ENCODE results near the gene DCXR.
"Not testable (repeated sequence)": the region's sequence is repeated elsewhere in the genome, so short reads cannot be mapped to it uniquely, and the experiment has no call there.

The DCXR gene

DNA sequence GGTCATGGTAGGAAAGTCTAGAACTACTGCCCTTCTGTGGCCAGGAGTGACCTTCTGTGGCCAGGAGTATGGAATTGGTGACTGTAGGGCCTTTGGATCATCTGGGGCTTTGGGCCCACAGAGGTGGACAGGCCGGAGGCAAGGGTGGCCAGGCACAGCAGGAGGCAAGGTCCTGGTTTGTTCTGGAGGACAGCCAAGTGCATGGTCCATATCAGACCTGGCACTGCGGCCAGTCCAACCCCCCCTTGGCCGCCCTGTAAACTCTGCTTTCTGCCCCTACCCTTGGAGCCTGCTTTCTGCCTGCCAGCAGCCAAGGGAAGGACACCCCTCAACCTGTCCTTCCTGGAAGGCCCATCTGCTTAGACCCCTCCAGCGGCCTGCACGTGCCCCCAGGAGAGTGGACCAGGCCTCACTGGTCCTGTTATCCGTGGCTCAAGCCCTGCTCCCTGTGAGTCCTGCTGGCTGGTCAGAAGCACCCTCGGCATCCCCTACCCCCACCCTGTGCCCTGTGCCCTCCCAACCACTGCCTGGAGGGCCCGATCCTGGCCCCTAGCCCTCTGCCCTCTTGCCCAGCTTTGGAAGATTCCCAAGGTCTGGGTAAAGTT, 2.3 kb upstream of the DCXR start:
- no peak for DNase-seq (ENCODE audit: low read depth)

DNA sequence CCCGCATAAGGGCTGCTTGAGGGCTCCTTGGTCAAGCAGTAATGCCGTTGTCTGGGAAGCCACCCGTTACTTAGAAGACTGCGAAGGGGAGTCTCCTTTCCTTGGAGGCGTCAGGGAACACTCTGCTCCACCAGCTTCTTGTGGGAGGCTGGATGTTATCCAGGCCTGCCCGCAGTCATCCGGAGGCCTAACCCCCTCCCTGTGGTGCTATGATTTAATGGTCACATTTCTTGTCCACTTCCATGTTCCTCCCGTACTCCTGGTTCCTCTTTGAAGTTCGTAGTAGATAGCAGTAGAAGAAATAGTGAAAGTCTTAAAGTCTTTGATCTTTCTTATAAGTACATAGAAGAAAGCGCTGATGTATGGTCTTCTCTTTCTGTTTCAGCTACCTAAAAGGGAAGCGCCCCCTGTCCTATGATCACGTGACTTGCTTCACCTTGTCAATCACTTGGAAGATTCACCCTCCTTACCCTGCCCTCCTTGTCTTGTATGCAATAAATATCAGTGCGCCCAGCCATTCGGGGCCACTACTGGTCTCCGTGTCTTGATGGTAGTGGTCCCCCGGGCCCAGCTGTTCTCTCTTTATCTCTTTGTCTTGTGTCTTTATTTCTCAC, 1.4 kb upstream of the DCXR start:
- DNase-seq (ENCODE audit: low read depth): not testable (repeated sequence)

DNA sequence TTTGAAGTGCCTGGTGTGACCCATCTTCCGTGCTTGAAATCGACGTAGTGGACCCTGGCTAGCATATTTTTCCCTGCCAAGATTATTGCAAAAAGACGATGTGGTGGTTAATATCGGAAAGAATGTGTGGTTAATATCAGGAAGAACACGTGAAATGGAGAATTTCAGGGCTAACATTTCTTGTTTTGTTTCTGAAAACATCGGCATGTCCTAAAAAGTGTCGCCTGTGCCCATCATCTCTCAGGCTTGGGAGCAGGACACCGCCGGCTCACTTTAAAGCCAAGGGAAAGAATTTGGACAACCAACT, 345 bp upstream of the DCXR start:
- no peak for DNase-seq (ENCODE audit: low read depth)

DNA sequence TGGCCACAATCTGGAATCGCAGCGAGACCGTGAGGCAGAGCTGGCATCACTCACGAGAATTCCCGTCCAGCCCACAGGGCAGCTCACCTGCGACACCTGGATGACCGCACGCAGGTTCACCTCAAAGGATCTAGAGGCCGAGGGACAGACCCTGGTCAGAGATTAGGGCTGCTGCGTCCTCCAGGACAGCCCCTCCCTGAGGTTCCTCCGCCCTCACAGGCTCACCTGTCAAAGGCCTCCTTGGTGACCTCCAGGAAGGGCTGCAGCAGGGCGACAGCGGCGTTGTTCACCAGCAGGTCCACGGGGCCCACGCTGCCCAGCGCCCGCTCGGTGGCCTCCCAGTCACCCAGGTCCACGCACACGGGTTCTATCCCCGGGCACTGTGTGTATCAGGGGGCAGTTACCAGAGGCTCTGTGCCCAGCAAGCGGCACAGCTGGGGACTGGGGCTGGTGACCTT, 834 bp downstream of the DCXR start:
- no peak for DNase-seq (ENCODE audit: low read depth)

DNA sequence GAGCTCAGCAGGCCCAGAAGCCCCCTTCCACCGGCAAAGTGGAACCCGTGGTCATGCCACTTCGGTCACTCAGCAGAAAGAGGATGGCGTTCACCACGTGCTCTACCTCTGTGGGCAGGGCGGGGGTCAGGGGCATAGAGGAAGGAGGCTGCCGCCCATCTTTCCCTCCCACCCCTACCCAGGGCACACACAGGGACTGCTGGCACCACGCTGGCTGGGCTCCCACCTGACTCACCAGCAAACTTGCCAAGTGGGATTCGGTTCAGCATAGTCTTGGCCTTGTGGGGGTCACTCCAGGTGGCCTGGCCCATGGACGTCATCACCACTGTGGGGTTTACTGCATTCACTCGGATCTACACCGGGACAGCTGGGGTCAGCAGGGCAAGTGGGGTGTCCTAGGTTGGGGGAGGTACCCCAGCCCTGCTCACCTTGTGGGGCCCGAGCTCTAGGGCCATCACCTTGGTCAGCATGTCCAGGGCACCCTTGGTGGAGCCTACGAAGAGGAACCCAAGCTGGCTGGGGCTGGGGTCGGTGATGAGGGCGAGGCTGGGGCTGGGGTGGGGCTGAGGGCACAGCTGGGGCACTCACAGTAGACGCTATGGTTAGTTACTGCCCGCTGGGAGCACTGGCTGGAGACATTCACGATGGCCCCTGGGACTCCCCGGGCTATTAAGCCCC, 1.4 kb downstream of the DCXR start:
- DNase-seq (ENCODE audit: low read depth): no peak

DNA sequence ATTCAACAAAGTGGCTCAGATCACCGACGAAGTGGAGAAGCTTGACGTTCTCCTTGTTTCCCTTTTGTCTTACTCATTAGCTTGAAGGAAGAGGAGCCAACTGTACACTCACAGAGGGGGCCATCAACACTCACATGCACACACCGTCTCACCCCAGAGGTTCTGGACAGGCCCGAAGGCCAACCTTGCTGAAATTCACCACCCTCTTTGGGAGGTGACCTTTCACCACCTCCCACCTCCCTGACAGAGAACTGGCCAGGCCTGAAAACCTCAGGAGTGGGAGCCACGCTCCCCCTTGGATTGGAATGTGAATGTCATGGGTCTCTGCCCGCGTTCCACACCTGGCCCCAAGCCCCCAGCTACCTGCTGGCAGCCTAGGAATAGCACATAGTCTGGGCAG, 2.0 kb downstream of the DCXR start:
- DNase-seq (ENCODE audit: low read depth): no peak

DNA sequence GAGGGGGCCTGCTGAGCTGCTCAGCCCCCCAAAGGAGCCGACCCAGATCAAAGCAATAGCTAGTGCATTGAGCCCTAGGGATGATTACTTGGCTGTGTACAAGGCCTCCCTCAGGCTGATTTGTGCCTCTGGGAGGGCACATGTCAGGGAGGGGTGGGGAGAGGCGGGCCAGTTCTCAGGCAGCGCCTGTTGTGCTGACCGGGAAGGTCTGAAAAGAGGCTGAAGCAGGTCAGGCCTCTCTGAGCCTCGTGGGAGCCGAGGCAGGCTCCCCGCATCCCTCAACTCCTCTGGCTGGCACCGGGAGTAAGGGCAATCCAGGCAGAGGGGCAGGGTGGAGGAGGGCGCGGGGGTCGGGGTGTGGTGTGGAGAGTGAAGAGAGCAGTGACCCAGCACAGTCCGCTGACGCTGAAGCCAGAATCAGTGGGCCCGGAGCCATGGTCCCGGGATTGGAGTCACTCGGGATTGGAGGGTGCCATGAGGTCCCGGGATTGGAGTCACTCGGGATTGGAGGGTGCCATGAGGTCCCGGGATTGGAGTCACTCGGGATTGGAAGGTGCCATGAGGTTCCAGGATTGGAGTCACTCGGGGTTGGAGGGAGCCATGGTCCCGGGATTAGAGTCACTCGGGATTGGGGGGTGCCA, 3.0 kb downstream of the DCXR start:
- DNase-seq (ENCODE audit: low read depth): no peak

DNA sequence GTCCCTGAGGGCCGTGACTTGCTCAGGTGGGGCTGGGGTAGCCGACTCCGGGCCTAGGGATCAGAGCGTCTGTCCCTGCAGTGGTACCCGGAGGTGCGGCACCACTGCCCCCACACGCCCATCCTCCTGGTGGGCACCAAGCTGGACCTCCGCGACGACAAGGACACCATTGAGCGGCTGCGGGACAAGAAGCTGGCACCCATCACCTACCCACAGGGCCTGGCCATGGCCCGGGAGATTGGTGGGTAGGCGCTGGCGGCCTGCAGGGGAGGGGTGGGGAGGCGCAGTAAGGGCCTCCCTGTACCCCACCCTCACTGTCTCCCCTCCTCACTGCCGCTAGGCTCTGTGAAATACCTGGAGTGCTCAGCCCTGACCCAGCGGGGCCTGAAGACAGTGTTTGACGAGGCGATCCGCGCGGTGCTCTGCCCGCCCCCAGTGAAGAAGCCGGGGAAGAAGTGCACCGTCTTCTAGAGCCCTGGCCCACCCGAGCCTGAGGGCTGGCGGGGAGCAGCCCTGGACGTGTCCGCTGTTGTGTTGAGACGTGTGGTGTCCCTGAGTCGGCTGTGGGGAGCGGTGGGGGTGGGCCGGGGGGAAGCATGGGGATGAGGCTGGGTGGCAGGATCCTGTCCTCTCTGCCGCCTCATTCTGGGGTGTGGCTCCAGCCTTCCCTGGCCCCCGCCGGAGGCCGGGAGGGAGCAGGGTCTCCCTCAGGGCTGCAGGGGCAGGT, 4.0 kb downstream of the DCXR start:
- no peak for DNase-seq (ENCODE audit: low read depth)

DNA sequence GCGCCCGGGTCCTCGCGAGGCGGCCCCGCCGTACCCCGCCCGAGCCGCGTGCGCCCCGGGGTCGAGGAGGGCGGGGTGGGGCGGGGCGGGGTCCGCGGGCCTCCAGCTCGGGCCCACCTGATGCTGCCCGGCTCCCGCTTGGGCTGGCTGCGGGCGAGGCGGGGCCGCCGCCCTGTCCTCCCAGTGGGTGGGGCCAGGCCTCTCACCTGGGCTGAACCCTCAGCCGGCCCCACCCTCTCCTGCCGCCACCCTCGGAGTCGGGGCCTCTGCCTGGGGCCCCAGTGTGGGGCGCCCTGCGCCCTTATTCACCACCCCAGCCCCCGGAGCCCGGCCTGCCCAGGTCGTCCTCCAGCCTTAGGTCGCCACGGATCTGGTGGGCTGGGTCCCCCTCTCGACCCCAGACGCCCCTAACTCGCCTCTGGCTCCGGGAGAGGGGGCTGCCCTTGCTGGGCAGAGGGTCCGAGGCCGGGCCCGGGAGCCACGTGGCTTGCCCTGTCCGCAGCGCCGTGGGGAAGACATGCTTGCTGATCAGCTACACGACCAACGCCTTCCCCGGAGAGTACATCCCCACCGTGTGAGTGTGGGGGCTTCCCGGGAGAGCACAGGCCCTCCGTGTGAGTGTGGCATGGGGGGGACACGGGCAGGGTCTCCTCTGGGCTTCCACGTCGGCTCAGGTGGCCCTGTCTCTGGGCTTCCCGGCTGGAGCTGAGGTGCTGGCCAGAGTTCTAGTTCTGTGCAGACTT, 5.4 kb downstream of the DCXR start:
- no peak for DNase-seq (ENCODE audit: low read depth)

DNA sequence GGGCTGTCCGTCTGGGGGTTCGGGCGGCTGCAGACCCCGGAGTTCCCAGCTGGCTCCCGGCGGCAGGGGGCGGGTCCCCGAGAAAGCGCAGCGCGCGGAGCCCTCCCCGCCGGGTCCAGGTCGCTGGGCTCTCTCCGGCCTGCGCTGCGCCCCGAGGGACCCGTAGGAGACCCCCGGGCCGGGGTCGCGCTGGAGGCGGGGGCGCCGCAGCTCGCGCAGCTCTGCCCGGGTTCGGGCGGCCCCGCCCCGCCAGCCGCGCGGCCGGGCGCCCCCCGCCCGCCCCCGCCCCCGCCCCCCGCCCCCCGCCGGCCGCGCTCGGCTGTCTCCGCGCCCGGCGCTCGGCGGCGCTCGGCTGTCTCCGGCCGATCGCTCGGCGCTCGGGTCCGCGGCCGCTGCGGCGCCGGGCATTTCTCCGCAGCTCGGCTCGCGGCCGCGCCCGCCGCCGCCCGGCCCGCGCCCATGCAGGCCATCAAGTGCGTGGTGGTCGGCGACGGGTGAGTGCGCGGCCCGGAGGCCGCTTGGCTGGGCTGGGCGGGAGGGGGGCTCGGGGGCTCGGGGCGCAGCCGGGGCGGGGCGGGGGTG, 6.1 kb downstream of the DCXR start, which contains the start of gene RAC3:
TSS of gene RAC3 (plus strand) at position 376 of the 582 bp plus-strand sequence. CDS start at position 460, 84 bp downstream.
- peak; percentile 31 for DNase-seq (ENCODE audit: low read depth)

DNA sequence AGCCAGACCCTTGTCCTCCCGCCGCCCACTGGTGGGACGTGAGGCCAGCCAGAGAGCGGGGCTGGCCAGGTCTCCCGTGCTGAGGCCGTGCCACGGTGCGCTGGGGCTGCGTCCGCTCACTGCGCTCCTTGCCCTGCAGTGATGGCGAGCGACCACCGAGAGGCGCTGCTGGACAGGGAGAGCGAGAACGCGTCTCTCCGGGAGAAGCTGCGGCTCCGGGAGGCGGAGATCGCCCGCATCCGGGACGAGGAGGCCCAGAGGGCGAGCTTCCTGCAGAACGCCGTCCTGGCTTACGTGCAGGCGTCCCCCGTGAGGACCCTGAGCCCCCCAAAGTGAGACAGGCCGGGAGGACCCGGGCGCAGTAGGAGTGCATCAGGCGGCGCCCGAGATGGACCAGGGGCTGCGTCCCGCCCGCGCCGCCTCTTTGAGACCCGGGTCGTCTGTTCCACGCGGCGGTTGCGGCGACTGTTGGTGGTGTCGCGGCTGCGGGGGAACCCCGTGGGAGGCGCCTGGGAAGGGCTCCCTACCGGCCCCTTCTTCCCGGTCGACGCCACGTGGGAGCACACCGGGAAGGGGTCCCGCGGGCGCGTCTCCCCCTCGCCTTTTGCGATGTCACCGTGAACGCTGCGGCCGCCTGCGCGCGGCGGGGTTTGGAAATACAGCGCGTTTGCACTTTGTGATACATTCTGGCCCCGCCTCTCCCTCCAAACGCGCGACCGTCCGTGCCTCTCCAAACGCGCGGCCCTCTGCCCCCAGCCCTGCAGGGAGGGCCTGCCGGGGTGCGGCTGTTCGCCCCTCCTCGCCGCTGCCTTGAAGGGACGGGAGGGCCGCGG, 6.8 kb downstream of the DCXR start:
- DNase-seq (ENCODE audit: low read depth): peak; percentile 83

DNA sequence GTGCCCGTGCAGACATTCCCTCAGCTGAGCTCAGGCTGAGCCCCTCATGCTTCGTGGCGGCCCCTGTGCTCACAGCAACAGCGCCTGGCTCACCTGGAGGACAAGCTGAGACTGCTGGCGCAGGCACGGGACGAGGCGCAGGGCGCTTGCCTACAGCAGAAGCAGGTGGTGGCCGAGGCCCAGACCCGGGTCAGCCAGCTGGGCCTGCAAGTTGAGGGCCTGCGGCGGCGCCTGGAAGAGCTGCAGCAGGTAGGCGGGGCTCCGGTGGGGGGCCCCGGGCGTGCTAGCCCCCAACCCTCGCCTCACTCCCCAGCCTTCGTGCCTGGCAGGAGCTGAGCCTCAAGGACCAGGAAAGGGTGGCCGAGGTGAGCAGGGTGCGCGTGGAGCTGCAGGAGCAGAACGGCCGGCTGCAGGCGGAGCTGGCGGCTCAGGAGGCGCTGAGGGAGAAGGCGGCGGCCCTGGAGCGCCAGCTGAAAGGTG, 7.5 kb downstream of the DCXR start:
- no peak for DNase-seq (ENCODE audit: low read depth)

DNA sequence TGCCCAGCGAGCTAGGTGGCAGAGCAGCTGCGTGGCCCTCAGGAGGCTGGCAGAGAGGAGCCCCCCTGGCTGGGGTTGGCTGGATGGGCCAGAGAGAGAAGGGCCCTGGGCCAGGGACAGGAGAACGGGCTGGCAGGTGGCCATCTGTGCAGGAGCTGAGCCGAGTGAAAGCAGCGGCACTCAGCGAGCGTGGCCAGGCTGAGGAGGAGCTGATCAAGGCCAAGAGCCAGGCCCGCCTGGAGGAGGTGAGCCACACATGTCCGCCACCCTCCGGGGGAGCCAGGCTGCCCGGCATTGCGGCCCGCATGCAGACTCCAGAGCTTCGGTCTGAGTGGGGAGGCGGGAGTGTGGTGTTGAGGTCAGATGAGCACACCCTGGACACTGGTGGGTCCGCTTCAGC, 8.1 kb downstream of the DCXR start:
- no peak for DNase-seq (ENCODE audit: low read depth)

DNA sequence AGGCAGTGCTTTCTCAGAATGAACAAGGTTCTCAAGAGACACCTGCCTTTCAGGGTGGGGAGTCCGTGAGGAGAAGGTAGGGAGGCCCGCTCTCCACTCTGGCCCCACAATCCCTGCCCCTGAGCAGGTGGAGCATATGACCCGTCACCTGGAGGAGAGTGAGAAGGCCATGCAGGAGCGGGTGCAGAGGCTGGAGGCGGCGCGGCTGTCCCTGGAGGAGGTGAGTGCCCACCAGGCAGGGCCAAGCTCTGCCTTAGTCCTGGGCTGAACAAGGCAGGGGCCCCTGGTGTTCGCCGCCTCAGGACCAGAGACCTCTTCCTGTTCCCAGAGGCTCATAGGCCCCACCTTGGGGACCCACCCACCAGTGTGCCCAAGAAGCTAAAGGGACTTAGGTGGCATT, 8.5 kb downstream of the DCXR start:
- DNase-seq (ENCODE audit: low read depth): no peak

DNA sequence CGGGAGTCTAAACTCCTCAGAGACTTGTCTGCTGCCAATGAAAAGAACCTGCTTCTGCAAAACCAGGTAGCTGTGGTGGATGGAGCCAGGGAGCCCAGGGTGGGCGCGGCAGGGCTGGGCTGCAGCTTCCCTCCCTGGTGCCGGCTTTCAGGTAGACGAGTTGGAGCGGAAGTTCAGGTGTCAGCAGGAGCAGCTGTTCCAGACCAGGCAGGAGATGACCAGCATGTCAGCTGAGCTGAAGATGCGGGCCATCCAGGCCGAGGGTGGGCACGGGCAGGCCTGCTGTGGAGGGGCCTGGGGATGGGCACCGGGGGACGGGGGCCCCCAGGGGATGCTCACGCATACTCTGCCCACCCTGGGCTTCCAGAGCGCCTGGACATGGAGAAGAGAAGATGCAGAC, 9.3 kb downstream of the DCXR start:
- no peak for DNase-seq (ENCODE audit: low read depth)

DNA sequence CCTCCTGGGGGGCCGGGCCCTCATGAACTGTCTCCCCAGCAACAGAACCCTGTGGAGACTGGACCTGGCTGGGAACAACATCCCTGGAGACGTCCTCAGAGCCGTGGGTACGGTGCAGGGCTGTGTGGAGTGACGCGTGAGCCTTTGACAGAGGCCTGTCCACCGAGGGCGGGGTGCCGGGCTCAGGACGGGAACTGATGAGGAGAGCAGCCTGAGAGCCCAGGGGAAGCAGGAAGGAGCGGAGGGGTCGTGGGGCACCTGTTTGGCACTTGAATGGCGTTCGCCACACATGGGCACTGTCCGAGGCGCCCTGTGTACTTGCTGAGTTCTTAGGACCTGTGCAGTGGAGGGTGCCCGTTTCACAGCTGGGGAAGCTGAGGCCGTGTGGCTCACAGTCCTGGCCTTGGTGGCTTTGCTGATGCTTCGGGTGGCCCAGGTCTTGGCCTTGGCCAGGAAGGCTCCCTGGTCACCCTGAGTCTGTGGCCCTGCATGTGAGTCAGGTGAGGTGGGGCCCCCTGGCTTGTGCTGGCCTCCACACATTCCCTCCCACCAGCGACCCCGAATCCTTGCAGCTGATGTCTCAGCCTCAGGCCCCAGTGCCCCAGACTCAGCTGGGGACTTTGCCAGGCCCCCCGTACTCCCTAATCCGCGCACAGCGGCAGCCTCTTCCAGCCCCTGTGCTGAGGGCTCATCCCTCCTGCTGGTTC, 11.9 kb downstream of the DCXR start:
- no peak for DNase-seq (ENCODE audit: low read depth)

DNA sequence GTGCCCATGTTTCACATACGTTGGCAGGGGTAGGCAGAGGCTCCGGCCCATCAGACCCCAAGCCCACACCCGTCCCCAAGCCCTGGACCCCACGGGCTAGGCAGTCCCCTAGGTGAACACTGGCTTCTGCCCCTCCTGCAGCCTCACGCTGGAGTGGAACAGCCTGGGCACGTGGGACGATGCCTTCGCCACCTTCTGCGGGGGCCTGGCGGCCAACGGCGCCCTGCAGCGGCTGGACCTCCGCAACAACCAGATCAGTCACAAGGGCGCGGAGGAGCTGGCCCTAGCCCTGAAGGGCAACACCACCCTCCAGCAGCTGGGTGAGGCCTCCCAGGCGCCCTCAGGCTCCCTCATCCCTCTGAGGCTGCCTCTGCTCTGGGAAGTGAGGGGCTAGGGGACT, 12.6 kb downstream of the DCXR start:
- no peak for DNase-seq (ENCODE audit: low read depth)

DNA sequence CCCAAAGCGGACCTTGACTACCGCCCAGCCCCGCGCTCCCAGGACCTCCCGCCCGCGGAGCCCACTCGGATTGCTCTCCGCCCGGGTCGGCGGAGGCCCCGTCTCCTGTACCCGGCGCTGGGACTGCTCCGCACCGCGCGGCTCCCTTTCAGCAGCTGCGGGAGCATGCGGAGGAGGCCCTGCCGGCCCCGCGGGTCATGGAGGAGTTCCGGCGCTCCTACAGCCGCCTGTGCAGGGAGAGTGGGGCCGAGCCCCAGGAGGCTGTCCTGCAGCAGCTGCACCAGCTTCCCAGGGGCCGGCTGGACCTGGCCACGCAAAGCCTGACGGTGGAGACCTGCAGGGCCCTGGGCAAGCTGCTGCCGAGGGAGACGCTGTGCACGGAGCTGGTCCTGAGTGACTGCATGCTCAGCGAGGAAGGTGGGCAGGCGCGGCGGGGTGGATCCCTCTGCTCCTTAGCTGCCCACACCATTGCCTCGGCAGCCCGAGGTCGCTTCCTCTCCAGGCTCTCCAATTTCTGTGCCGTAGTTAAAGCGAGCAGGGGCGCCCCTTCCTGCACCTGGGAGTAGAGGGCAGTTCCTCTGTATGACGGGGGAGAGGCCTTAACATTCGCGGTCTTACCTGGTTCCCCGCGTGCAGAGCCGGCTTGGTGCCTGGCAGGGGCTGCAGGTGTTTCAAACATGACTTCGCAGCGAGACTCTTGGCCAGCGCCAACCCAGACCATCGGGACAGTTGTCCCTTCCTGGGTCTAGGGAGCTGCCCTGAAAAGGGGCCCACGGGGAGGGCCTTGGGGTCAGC, 13.9 kb downstream of the DCXR start:
- peak; percentile 26 for DNase-seq (ENCODE audit: low read depth)

DNA sequence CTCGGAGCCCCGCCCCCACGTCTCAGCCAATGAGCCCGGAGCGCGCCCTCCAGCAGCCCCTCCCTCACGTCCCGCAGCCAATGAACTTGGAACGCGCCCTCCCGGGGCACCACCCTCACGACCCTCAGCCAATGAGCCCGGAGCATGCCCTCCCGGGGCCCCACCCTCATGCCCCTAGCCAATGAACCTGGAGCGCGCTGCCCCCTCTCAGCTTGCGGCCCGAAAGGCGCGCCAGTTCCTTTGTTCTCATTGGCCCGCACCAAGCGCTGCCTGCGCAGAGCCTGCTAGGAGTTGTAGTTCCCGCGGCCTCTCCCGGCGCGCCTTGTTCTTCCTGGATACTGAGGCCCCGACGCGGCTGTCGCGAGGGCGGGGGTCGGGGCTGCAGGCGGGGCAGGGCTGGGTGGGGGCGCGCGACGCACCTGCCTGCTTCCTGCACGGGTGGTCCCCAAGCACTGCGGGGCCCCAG, 14.5 kb downstream of the DCXR start, which contains the start of gene LRRC45:
TSS of gene LRRC45 (plus strand) at position 325 of the 466 bp plus-strand sequence. CDS start 339 bp downstream, outside the sequence.
- peak; percentile 100 for DNase-seq (ENCODE audit: low read depth)
